Uterus (tissue), 4 donors: ENCODE data around the gene TEX29. TPM values are rescaled to one million over a fixed set of nuclear protein-coding genes. Genes with fewer than 3 reads are reported as not detected.

Experiments
- DNase-seq, 2 donors: peaks; one replicate each; pipeline ENCODE4 v3.0.0-alpha.2; 2019 to 2020
- H3K27ac ChIP-seq, 2 donors: fragments of 200-600 bp; sonication (generic); 1 replicate in 1 of 2; 2 replicates in 1 of 2; pipeline ENCODE4 v1.5.1; 2016 to 2018
- H3K27me3 ChIP-seq, 2 donors: fragments of 200-600 bp; sonication (generic); one replicate each; pipeline ENCODE4 v1.5.1; 2018 to 2019; ENCODE audit warnings: control low read depth in 1 of 2
- H3K36me3 ChIP-seq, 2 donors: fragments of 200-600 bp; sonication (generic); one replicate each; pipeline ENCODE4 v1.5.1; 2019; ENCODE audit warnings: control low read depth in 1 of 2
- H3K4me1 ChIP-seq, 2 donors: fragments of 200-600 bp; sonication (generic); one replicate each; pipeline ENCODE4 v1.5.1; 2018 to 2019; ENCODE audit warnings: control low read depth in 1 of 2
- H3K4me3 ChIP-seq, 2 donors: fragments of 200-600 bp; sonication (generic); 1 replicate in 1 of 2; 2 replicates in 1 of 2; pipeline ENCODE4 v1.5.1; 2018 to 2019; ENCODE audit warnings: mild to moderate bottlenecking in 1 of 2
- H3K9me3 ChIP-seq, 2 donors: fragments of 200-600 bp; sonication (generic); one replicate each; pipeline ENCODE4 v1.5.1; 2019; ENCODE audit warnings: control low read depth in 1 of 2
- CTCF ChIP-seq, 4 experiments: fragments of 200-600 bp in 2 of 4; fragments of 450-650 bp in 2 of 4; sonication (generic) in 2 of 4; IDR thresholded peaks; one replicate each; pipeline ENCODE4 v1.5.1; 2016 to 2019; ENCODE audit warnings: antibody characterized with exemption in 4 of 4, mild to moderate bottlenecking in 2 of 4, moderate library complexity in 1 of 4
- POLR2A ChIP-seq, 2 donors: fragments of 450-650 bp; IDR thresholded peaks; one replicate each; pipeline ENCODE4 v1.6.1; 2016; ENCODE audit warnings: antibody characterized with exemption in 2 of 2, mild to moderate bottlenecking in 1 of 2, moderate library complexity in 1 of 2
- intact Hi-C: fragments of 100-400 bp; cut with DNase I; formaldehyde crosslinking; loops from one replicate; pipeline ENCODE4 v1.15.1; 2023; ENCODE audit warnings: low total_unique reads
- total RNA-seq, 4 donors: library from RNA; depleted of rRNA in 3 of 4; stranded (reverse); fragments of >200 nt in 3 of 4; gene quantifications; one replicate each; pipeline versions ENCODE4 v1.1.0 to v1.2.4, GENCODE V29; 2014 to 2023
- donor health status: DM: yes; HTN: yes; CAD: no.

The TEX29 gene
- total RNA-seq, 4 donors from 2014 or later: 0.91 TPM; not detected in 3

- no peaks in the 10 kb centered on the region for H3K36me3 ChIP-seq
Measured at GRCh38 chr13:111275995-111276618, 44.3 kb upstream of the TEX29 start.

GRCh38 chr13:111278258-111278657 lies 42.2 kb upstream of the TEX29 start:
- H3K27me3 ChIP-seq: no peaks in the 10 kb centered on the region
- H3K9me3 ChIP-seq: no peaks in the 10 kb centered on the region
- H3K27ac ChIP-seq: no peak overlapping the region
- H3K4me3 ChIP-seq: no peak overlapping the region
- no peaks in the 10 kb centered on the region for H3K36me3 ChIP-seq
- intact Hi-C loops: no loop called here
- no peak for TF ChIP-seq CTCF (IDR thresholded peaks at IDR 0.05)
- no peak for TF ChIP-seq POLR2A (IDR thresholded peaks at IDR 0.05)
- DNase-seq: no peak
- H3K4me1 ChIP-seq: no peaks in the 10 kb centered on the region

More at GRCh38 chr13:111275995-111276618, 44.3 kb upstream of the TEX29 start:
- intact Hi-C loops: no loop called here
- H3K9me3 ChIP-seq: no peaks in the 10 kb centered on the region
- no peak overlapping the region for H3K4me3 ChIP-seq
- H3K27me3 ChIP-seq: no peaks in the 10 kb centered on the region
- H3K27ac ChIP-seq: no peak overlapping the region
- TF ChIP-seq CTCF (IDR thresholded peaks at IDR 0.05) (no peak), POLR2A (IDR thresholded peaks at IDR 0.05) (no peak)
- no peak for DNase-seq
- no peaks in the 10 kb centered on the region for H3K4me1 ChIP-seq

- no peak for DNase-seq
- peak overlapping the region in 1 of 2 donors; percentile 36 for H3K27ac ChIP-seq
- no peaks in the 10 kb centered on the region for H3K36me3 ChIP-seq
- no peaks in the 10 kb centered on the region for H3K4me1 ChIP-seq
- no peaks in the 10 kb centered on the region for H3K9me3 ChIP-seq
- intact Hi-C loops: no loop called here
- TF ChIP-seq CTCF (IDR thresholded peaks at IDR 0.05) (no peak), POLR2A (IDR thresholded peaks at IDR 0.05) (no peak)
- H3K27me3 ChIP-seq: no peaks in the 10 kb centered on the region
- no peak overlapping the region for H3K4me3 ChIP-seq
Measured at GRCh38 chr13:111278743-111279652, 41.4 kb upstream of the TEX29 start.

DNA sequence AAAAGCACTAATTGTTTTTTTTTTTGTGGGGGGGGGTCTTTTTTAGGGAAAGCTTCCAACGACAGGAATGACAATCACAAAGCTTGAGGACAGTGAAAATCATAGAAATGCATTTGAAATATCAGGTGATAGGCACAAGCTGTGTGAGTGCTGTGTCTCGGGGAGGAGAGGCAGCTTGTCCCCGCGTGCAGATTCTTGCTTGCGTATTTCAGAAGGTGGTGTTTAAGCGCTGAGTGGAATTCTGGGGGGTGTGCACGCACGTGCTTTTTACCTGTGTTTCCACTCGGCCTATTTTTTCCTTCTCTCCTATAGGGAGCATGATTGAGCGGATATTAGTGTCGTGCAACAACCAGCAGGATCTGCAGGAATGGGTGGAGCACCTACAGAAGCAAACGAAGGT lies 40.2 kb upstream of the TEX29 start:
- peak overlapping the region; percentile 55 to 90 for H3K27ac ChIP-seq
- no peaks in the 10 kb centered on the region for H3K4me1 ChIP-seq

More for the DNA sequence above, 40.2 kb upstream of the TEX29 start:
- intact Hi-C loops: no loop called here
- Histone ChIP-seq H3K4me3 (no peak overlapping the region), H3K36me3 (no peaks in the 10 kb centered on the region), H3K27me3 (no peaks in the 10 kb centered on the region), H3K9me3 (no peaks in the 10 kb centered on the region)
- DNase-seq: no peak
- TF ChIP-seq CTCF (IDR thresholded peaks at IDR 0.05) (no peak), POLR2A (IDR thresholded peaks at IDR 0.05) (no peak)
